Measurements from ENCODE around the gene CYP26B1.

CYP26B1 gene

GRCh38 chr2:72150157-72150860 is 2.6 kb upstream of the CYP26B1 start:
- DNase-seq (ENCODE audit: low read depth in 2 of 2) = peak; percentile 80 to 82
- H3K4me3 ChIP-seq (replicated peaks in 1 of 2; ENCODE audit: low read depth in 2 of 2, low read length in 2 of 2) = peak overlapping the region; percentile 11 to 28
- TF ChIP-seq CTCF (IDR thresholded peaks at IDR 0.05; ENCODE audit: low read depth, low read length) = peak; percentile 76

- H3K4me3 ChIP-seq (replicated peaks in 1 of 2; ENCODE audit: low read depth in 2 of 2, low read length in 2 of 2) = peak overlapping the region; percentile 28 to 46
- DNase-seq (ENCODE audit: low read depth in 2 of 2) = peak in 1 of 2 donors; percentile 14
- no peak for TF ChIP-seq CTCF (IDR thresholded peaks at IDR 0.05; ENCODE audit: low read depth, low read length)
Observed at GRCh38 chr2:72149556-72150156, 2.0 kb upstream of the CYP26B1 start.

- peak; percentile 21 to 51 for DNase-seq (ENCODE audit: low read depth in 2 of 2)
- H3K4me3 ChIP-seq (replicated peaks in 1 of 2; ENCODE audit: low read depth in 2 of 2, low read length in 2 of 2) = peak overlapping the region; percentile 54 to 55
- TF ChIP-seq CTCF (IDR thresholded peaks at IDR 0.05; ENCODE audit: low read depth, low read length) = no peak
Observed at GRCh38 chr2:72148837-72149555, 1.3 kb upstream of the CYP26B1 start.

DNA sequence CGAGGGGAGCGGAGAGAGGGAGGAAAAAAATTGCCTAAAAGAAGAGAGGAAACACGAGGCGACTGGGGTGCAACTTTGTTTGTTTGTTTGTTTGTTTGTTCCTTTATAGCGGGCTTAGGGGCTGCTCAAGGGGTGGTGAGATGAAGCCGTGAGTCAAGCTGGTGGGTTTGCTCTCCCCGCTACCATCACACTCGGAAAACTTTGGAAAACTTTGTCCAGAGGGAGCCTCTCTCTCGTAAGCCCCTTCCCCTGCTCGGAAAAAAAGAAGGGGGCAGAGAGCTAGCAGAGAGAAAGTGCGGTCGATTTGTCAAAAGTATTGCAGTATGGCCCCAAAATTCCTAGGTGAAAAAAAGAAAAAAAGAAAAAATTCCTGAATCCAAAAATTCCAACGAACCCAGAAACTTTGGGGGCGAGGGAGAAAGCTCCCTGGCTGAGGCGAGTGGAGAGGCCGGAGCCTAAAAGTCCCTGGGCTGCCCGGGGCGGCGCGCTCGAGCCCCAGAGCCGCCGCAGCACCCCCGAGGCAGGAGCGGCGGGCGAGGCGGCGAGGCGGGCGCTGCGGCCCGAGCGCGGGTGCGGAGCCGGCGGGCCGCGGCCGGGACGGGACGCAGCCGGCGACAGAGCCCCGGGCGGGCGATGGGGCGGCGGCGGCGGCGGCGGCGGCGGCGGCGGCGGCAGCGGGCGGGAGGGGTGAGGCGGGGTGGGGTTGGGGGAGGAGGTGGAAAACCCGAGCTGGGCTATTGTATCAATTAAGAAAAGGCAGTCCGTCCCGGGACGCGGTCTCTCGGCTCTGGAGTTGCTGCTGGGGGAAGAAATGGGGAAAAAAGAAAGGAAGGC is 558 bp upstream of the CYP26B1 start:
- peak overlapping the region; percentile 54 to 55 for H3K4me3 ChIP-seq (replicated peaks in 1 of 2; ENCODE audit: low read depth in 2 of 2, low read length in 2 of 2)
- peak in 1 of 2 donors; percentile 23 for DNase-seq (ENCODE audit: low read depth in 2 of 2)
- TF ChIP-seq CTCF (IDR thresholded peaks at IDR 0.05; ENCODE audit: low read depth, low read length) = no peak

DNA sequence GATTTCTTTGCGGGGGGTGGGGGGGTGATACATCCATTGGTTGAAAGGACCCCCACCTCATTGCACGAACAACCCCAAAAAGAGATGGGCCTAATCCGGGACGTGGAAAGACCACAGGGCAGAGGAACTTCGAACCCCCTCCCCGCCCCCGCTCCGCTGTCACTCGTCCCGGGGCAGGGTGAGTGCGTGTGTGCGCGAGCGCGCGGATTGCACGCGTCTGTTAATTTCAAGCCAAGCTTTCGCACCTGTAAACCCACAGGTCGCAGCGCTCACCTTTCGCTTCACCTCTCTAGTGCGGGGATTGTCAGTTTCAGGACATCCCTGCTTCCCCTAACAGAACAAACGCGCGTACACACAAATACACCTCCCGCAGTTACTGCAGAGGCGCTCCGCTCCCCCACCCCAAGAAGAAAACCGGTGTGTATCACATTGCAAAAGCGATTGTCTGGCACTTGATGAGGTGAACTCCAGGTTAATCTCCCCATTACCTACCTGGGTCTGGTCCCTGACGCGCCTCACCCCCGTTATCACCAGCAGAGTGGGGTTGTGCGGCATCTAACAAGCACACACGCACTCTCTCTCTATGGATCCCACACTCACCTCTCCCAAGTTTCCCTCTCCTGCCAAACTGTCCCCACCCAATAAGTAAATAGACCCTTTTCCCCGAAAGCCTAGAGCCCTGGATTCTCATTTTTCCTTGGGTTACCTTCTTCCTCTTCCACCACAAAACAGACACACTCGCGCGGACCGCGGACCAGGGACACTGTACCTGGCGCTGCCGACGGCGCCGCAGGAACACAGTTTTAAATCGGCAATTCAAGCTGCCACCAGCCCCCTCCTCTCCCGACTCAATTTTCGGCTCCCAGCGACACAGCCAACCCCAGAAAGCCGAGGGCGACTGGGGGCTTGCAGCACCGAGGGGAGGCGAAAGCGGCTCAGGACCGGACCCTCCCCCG is 1.0 kb downstream of the CYP26B1 start:
- no peak for TF ChIP-seq CTCF (IDR thresholded peaks at IDR 0.05; ENCODE audit: low read depth, low read length)
- no peak for DNase-seq (ENCODE audit: low read depth in 2 of 2)
- peak overlapping the region in 1 of 2 donors; percentile 28 for H3K4me3 ChIP-seq (replicated peaks in 1 of 2; ENCODE audit: low read depth in 2 of 2, low read length in 2 of 2)
